GM23248 (cell line): ENCODE data around the gene RPL13A. TPM values are rescaled to one million over a fixed set of nuclear protein-coding genes. Genes with fewer than 3 reads are reported as not detected.
A peak's percentile ranks its signal among the peaks of the same experiment; 100 is the strongest.

Experiments used
- DNase-seq: peaks from one replicate; pipeline ENCODE4 v3.0.0-alpha.2; 2015
- H2AFZ ChIP-seq: fragments of 200-600 bp; sonication (generic); 2 replicates; pipeline ENCODE4 v1.6.1; 2016; ENCODE audit warnings: antibody characterized with exemption
- H3F3A ChIP-seq: fragments of 200-600 bp; sonication (generic); 2 replicates; pipeline ENCODE4 v1.6.1; 2016; ENCODE audit warnings: mild to moderate bottlenecking, antibody characterized with exemption, mixed run types; ENCODE audit not compliant: insufficient read depth
- H3K27ac ChIP-seq: fragments of 200-600 bp; sonication (generic); 2 replicates; pipeline ENCODE4 v1.5.1; 2016; ENCODE audit warnings: mild to moderate bottlenecking
- H3K27me3 ChIP-seq: fragments of 200-600 bp; sonication (generic); replicated peaks from 2 replicates; pipeline ENCODE4 v1.6.1; 2016; ENCODE audit warnings: mild to moderate bottlenecking; ENCODE audit not compliant: insufficient read depth
- H3K36me3 ChIP-seq: fragments of 200-600 bp; sonication (generic); 2 replicates; pipeline ENCODE4 v1.6.1; 2016; ENCODE audit warnings: low read depth, mild to moderate bottlenecking
- H3K4me1 ChIP-seq: fragments of 200-600 bp; sonication (generic); 2 replicates; pipeline ENCODE4 v1.6.1; 2016; ENCODE audit warnings: mild to moderate bottlenecking; ENCODE audit not compliant: insufficient read depth
- H3K4me2 ChIP-seq: fragments of 200-600 bp; sonication (generic); one replicate; pipeline ENCODE4 v1.6.1; 2016; ENCODE audit warnings: mild to moderate bottlenecking; ENCODE audit not compliant: unreplicated experiment
- H3K4me3 ChIP-seq: fragments of 200-600 bp; sonication (generic); 2 replicates; pipeline ENCODE4 v1.5.1; 2016; ENCODE audit warnings: mild to moderate bottlenecking
- H3K79me2 ChIP-seq: fragments of 200-600 bp; sonication (generic); 2 replicates; pipeline ENCODE4 v1.6.1; 2016; ENCODE audit warnings: mild to moderate bottlenecking; ENCODE audit not compliant: insufficient read depth
- H3K9ac ChIP-seq: fragments of 200-600 bp; sonication (generic); 2 replicates; pipeline ENCODE4 v1.6.1; 2016; ENCODE audit warnings: mild to moderate bottlenecking
- H3K9me2 ChIP-seq: fragments of 200-600 bp; sonication (generic); 2 replicates; pipeline ENCODE4 v1.6.1; 2016; ENCODE audit warnings: mixed run types, mild to moderate bottlenecking, moderate library complexity; ENCODE audit not compliant: insufficient read depth
- H3K9me3 ChIP-seq: fragments of 200-600 bp; sonication (generic); one replicate; pipeline ENCODE4 v1.6.1; 2017; ENCODE audit warnings: low read depth
- H4K20me1 ChIP-seq: fragments of 200-600 bp; sonication (generic); 2 replicates; pipeline ENCODE4 v1.6.0; 2016; ENCODE audit not compliant: insufficient read depth
- EZH2 ChIP-seq: fragments of 200-600 bp; sonication (generic); IDR thresholded peaks from 2 replicates; pipeline ENCODE4 v1.6.1; 2018; ENCODE audit warnings: antibody characterized with exemption, mild to moderate bottlenecking; ENCODE audit not compliant: insufficient read depth, poor library complexity, severe bottlenecking
- EZH2phosphoT487 ChIP-seq: fragments of 200-600 bp; sonication (generic); IDR thresholded peaks from 2 replicates; pipeline ENCODE4 v1.6.1; 2018; ENCODE audit warnings: antibody characterized with exemption, moderate library complexity, mild to moderate bottlenecking, low read depth; ENCODE audit not compliant: insufficient read depth
- WGBS, 2 experiments: methylation state at CpG; one replicate each; pipeline ENCODE4 v1.1.6; 2015 to 2017; ENCODE audit warnings: low lambda C conversion rate in 2 of 2, low coverage in 1 of 2; ENCODE audit errors: missing lambda C conversion rate in 2 of 2; 5-methylcytosine and 5-hydroxymethylcytosine counted together
- in situ Hi-C: fragments of 300-500 bp; cut with MboI; formaldehyde crosslinking; loops from 2 replicates; pipeline ENCODE4 v1.15.0; 2020
- polyA plus RNA-seq: library from polyadenylated mRNA; unstranded; fragments of >200 nt; fragmentation: Nextera tagmentation; extraction: Ambion mirVana; gene quantifications from 2 replicates; pipeline ENCODE4 v1.2.1, GENCODE V29; 2016
- total RNA-seq: library from RNA; depleted of rRNA; stranded (reverse); fragments of >200 nt; shearing (Covaris generic); gene quantifications from 2 replicates; pipeline ENCODE4 v1.2.3, GENCODE V29; 2014

The RPL13A gene
- total and polyA plus RNA-seq, 2 experiments from 2014 or later: 893 to 2,272 TPM

- no peak overlapping the region for H2AFZ ChIP-seq
- no peak overlapping the region for H3K9ac ChIP-seq
- H3F3A ChIP-seq: no peaks in the 10 kb centered on the region
- no peaks in the 10 kb centered on the region for H3K79me2 ChIP-seq
- no peaks in the 10 kb centered on the region for H3K9me3 ChIP-seq
- no peak overlapping the region for H3K4me2 ChIP-seq
- no peak overlapping the region for H3K27ac ChIP-seq
- H4K20me1 ChIP-seq: no peaks in the 10 kb centered on the region
- no peaks in the 10 kb centered on the region for H3K9me2 ChIP-seq
- WGBS, 2 experiments: 84% methylated on average over 19 of the region's 19 CpGs
- DNase-seq: no peak
- no peaks in the 10 kb centered on the region for H3K4me1 ChIP-seq
- TF ChIP-seq EZH2 (no peak), EZH2phosphoT487 (no peak)
- no peak overlapping the region for H3K4me3 ChIP-seq
- H3K27me3 ChIP-seq: no peaks in the 10 kb centered on the region
- in situ Hi-C loops: no loop called here
- no peaks in the 10 kb centered on the region for H3K36me3 ChIP-seq
These were observed 19.2 kb upstream of the RPL13A start for GRCh38 chr19:49468199-49468598.

- H3K27ac ChIP-seq: no peak overlapping the region
- no peak overlapping the region for H3K4me2 ChIP-seq
- no peaks in the 10 kb centered on the region for H3K79me2 ChIP-seq
- no peaks in the 10 kb centered on the region for H3K36me3 ChIP-seq
- H4K20me1 ChIP-seq: no peaks in the 10 kb centered on the region
- in situ Hi-C loops: no loop called here
- no peak for TF ChIP-seq EZH2
- H3K4me3 ChIP-seq: no peak overlapping the region
- 42 to 44% methylated on average over 15 of the region's 15 CpGs for WGBS, 2 experiments
- H3K9ac ChIP-seq: no peak overlapping the region
- peak; percentile 78 for DNase-seq
- no peaks in the 10 kb centered on the region for H3K9me3 ChIP-seq
- no peaks in the 10 kb centered on the region for H3F3A ChIP-seq
- no peaks in the 10 kb centered on the region for H3K4me1 ChIP-seq
- no peaks in the 10 kb centered on the region for H3K9me2 ChIP-seq
- no peak overlapping the region for H2AFZ ChIP-seq
- H3K27me3 ChIP-seq: no peaks in the 10 kb centered on the region
These were observed 18.5 kb upstream of the RPL13A start for GRCh38 chr19:49468746-49469447.

DNA sequence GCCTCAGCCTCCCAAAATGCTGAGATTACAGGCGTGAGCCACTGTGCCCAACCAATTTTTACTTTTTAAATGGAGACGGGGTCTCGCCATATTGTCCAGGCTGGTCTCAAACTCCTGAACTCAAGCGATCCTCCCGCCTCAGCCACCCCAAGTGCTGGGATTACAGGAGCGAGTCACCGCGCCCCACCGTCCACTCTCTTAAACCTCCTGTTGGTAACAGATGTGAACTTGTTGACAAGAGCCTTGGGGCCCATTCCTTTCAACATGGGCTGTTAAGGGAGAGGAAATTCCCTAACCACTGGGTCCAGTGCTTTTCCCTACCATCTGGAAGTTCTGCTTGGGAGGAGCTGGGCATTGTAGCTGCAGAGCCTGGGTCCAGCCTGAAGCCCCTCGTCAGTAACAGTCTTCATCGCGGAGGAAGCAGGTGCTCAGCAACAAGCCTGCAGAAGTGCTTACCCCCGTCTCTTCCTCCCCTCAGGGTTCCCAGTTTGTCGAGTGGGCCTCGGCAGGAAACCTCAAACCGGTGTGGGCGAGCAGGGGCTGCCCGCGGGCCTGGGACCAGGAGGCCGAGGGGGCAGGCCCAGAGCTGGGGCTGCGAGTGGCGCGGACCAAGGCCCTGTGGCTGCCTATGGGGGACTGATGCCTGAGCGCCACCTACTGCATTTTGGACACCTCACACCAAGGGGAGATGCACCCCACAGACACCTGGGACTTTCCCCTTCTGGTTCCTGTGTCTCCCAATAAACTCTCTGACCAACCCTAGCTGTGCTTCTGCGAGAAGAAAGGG, 17.4 kb upstream of the RPL13A start:
- H3K9me3 ChIP-seq: no peaks in the 10 kb centered on the region
- H3K27ac ChIP-seq: no peak overlapping the region
- no peak overlapping the region for H3K9ac ChIP-seq
- no peaks in the 10 kb centered on the region for H3K27me3 ChIP-seq
- no peaks in the 10 kb centered on the region for H3F3A ChIP-seq
- no peak overlapping the region for H2AFZ ChIP-seq
- H3K4me3 ChIP-seq: no peak overlapping the region
- H3K4me2 ChIP-seq: no peak overlapping the region
- in situ Hi-C loops: no loop called here
- H3K4me1 ChIP-seq: peaks cover 4% of the 10 kb centered on the region
- no peak for TF ChIP-seq EZH2phosphoT487
- TF ChIP-seq EZH2: no peak
- no peaks in the 10 kb centered on the region for H3K9me2 ChIP-seq
- 82 to 83% methylated on average over 25 of the region's 25 CpGs for WGBS, 2 experiments
- no peak for DNase-seq
- H4K20me1 ChIP-seq: no peaks in the 10 kb centered on the region
- no peaks in the 10 kb centered on the region for H3K79me2 ChIP-seq
- no peaks in the 10 kb centered on the region for H3K36me3 ChIP-seq

GRCh38 chr19:49470615-49470978, 16.8 kb upstream of the RPL13A start:
- no peaks in the 10 kb centered on the region for H3K79me2 ChIP-seq
- 47 to 55% methylated on average over 8 of the region's 8 CpGs for WGBS, 2 experiments
- TF ChIP-seq EZH2 (no peak), EZH2phosphoT487 (no peak)

More at GRCh38 chr19:49470615-49470978, 16.8 kb upstream of the RPL13A start:
- H3K36me3 ChIP-seq: no peaks in the 10 kb centered on the region
- DNase-seq: no peak
- H4K20me1 ChIP-seq: no peaks in the 10 kb centered on the region
- H2AFZ ChIP-seq: no peak overlapping the region
- no peak overlapping the region for H3K9ac ChIP-seq
- in situ Hi-C loops: no loop called here
- H3K4me2 ChIP-seq: no peak overlapping the region
- no peak overlapping the region for H3K4me3 ChIP-seq
- H3F3A ChIP-seq: no peaks in the 10 kb centered on the region
- H3K9me3 ChIP-seq: no peaks in the 10 kb centered on the region
- H3K9me2 ChIP-seq: no peaks in the 10 kb centered on the region
- no peaks in the 10 kb centered on the region for H3K27me3 ChIP-seq
- no peak overlapping the region for H3K27ac ChIP-seq
- peaks cover 4% of the 10 kb centered on the region for H3K4me1 ChIP-seq
